GM12873 (cell line): ENCODE results near the gene TTI1.

Experiments used
- CTCF ChIP-seq: IDR thresholded peaks from 2 replicates; pipeline ENCODE4 v1.5.1; 2012; ENCODE audit warnings: low read depth, mild to moderate bottlenecking, moderate library complexity, low read length, control low read depth; ENCODE audit not compliant: insufficient read depth; ENCODE audit errors: missing control alignments

The TTI1 gene

DNA sequence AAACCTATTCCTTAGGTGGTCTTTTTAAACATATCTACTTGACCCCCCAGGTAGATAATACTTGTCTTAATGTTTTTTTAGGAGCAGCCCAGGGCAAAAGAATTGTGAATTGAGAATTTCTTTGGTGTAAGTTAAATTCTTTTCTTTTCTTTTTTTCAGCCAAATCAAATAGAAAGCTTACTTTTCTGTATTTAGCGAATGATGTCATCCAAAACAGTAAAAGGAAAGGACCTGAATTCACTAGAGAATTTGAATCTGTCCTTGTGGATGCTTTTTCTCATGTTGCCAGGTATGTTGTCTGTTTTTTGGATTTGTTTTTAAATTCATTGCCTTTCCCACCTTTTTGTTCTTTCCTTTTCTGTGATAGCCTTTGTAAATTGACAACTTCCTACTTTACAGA, 7.0 kb upstream of the TTI1 start:
- no peak for TF ChIP-seq CTCF

DNA sequence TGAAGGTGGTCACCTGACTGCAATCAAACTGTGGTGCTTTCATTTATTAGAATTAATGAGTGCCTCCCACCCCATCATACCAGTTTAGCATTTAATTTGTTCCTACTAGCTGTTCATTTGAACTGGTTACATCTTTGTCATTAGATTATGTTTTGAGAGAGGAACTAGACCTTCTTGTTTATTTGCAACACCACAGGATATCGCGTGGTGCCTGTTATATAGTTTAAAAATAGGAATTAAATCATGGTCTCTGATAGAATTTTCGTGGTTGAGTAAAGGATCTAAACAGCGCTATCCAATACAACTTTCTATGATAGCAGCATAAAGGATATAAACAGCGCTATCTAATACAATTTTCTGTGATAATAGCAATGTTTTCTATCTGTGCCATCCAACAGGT, 3.1 kb upstream of the TTI1 start:
- TF ChIP-seq CTCF, result no peak

- TF ChIP-seq CTCF, result no peak
Measured at GRCh38 chr20:38034961-38035360, 1.7 kb upstream of the TTI1 start.

- TF ChIP-seq CTCF, result no peak
Measured at GRCh38 chr20:38034108-38034649, 923 bp upstream of the TTI1 start.

- no peak for TF ChIP-seq CTCF
Measured at GRCh38 chr20:38032585-38033329, 499 bp downstream of the TTI1 start.

DNA sequence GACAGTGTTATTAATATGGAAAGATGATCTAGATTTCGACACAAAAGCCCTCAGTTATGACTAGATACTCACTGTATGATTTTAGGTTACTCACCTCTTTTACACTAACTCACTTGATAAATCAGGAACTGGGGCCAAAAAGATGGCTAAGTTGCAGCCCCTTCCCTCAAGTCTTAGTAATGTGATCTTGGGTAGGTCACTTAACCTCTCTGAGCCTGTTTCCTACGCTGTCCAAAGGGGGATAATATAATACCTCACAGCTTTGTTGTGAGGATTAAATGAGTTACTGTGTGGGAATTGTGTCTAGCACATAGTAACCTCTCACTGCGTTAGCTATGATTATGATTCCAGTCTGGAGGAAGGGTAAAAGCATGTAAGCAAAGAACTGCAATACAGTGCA, 1.3 kb downstream of the TTI1 start:
- TF ChIP-seq CTCF, result no peak

DNA sequence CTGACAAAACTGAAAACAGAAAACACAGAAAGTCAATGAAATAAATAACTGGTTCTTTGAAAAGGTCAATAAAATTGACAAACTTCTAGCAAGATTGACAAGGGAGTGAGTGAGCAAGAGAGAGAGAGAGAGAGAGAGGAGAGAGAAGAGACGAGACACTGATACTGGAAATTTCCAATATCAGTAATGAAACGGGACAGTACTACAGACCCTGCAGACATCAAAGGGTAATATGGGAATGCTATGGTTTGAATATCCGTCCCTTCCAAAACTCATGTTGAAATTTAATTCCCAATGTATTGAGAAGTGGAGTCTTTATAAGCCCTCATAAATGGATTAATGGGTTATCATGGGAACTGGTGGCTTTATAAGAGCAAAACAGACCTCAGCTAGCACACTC, 3.8 kb downstream of the TTI1 start:
- no peak for TF ChIP-seq CTCF
